ENCODE data around the gene MBD5. TPM values are rescaled to one million over a fixed set of nuclear protein-coding genes. Genes with fewer than 3 reads are reported as not detected.

The MBD5 gene
- total and polyA plus RNA-seq, 4 donors = 2.0 to 15.9 (median 9.5) TPM

DNA sequence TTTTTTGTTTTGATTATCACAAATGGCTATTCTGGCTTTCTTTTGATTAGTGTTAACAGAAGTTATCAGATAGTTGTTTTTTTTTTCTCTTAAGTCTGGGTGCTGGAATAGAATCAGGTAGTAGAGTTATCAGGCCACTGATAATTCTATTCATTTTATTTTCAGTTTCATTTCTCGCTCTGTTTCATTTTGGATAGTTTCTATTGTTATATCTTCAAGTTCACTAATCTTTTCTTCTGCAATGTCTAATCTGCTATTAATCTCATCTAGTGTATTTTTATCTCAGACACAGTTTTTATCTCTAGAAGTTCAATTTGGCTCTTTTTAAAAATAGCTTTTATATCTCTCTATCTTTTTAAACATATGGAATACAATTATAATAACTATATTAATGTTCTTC is 381.9 kb downstream of the MBD5 start:
- no peaks in the 10 kb centered on the region for H3K9me3 ChIP-seq (ENCODE audit: control insufficient read depth in 4 of 4, low read length in 3 of 4)
- H3K4me3 ChIP-seq (ENCODE audit: low read depth in 1 of 3, low read length in 3 of 3) = no peak overlapping the region
- no peaks in the 10 kb centered on the region for H3K36me3 ChIP-seq (ENCODE audit: control insufficient read depth in 4 of 4, insufficient read depth in 3 of 4, low read depth in 1 of 4, low read length in 3 of 4)
- DNase-seq (ENCODE audit: low spot score) = no peak
- no peak for TF ChIP-seq HNF4G (IDR thresholded peaks at IDR 0.05)
- TF ChIP-seq EGR1 (IDR thresholded peaks at IDR 0.05; ENCODE audit: low read depth in 2 of 2) = no peak
- TF ChIP-seq HNF4A (conservative IDR thresholded peaks at IDR 0.05) = no peak
- TF ChIP-seq CTCF (IDR thresholded peaks at IDR 0.05; ENCODE audit: low read depth, low read length, missing input control) = no peak
- no peak for TF ChIP-seq YY1 (IDR thresholded peaks at IDR 0.05)
- no peak for TF ChIP-seq RAD21 (IDR thresholded peaks at IDR 0.05)
- TF ChIP-seq, protein P1, sequence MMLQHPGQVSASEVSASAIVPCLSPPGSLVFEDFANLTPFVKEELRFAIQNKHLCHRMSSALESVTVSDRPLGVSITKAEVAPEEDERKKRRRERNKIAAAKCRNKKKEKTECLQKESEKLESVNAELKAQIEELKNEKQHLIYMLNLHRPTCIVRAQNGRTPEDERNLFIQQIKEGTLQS (IDR thresholded peaks at IDR 0.05) = no peak
- TF ChIP-seq RXRA (IDR thresholded peaks at IDR 0.05) = no peak
- TF ChIP-seq NR2F2 (IDR thresholded peaks at IDR 0.05) = no peak
- TF ChIP-seq, protein P2, sequence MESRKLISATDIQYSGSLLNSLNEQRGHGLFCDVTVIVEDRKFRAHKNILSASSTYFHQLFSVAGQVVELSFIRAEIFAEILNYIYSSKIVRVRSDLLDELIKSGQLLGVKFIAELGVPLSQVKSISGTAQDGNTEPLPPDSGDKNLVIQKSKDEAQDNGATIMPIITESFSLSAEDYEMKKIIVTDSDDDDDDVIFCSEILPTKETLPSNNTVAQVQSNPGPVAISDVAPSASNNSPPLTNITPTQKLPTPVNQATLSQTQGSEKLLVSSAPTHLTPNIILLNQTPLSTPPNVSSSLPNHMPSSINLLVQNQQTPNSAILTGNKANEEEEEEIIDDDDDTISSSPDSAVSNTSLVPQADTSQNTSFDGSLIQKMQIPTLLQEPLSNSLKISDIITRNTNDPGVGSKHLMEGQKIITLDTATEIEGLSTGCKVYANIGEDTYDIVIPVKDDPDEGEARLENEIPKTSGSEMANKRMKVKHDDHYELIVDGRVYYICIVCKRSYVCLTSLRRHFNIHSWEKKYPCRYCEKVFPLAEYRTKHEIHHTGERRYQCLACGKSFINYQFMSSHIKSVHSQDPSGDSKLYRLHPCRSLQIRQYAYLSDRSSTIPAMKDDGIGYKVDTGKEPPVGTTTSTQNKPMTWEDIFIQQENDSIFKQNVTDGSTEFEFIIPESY (IDR thresholded peaks at IDR 0.05) = no peak
- no peak for TF ChIP-seq GABPA (IDR thresholded peaks at IDR 0.05 in 1 of 2, conservative IDR thresholded peaks at IDR 0.05 in 1 of 2)
- no peak for TF ChIP-seq FOXA2 (IDR thresholded peaks at IDR 0.05)
- TF ChIP-seq FOXA1 (IDR thresholded peaks at IDR 0.05) = no peak
- TF ChIP-seq MAX (IDR thresholded peaks at IDR 0.05) = no peak
- no peak for TF ChIP-seq SP1 (IDR thresholded peaks at IDR 0.05)
- TF ChIP-seq TAF1 (conservative IDR thresholded peaks at IDR 0.05) = no peak
- TF ChIP-seq JUND (IDR thresholded peaks at IDR 0.05) = no peak
- TF ChIP-seq, protein P3, sequence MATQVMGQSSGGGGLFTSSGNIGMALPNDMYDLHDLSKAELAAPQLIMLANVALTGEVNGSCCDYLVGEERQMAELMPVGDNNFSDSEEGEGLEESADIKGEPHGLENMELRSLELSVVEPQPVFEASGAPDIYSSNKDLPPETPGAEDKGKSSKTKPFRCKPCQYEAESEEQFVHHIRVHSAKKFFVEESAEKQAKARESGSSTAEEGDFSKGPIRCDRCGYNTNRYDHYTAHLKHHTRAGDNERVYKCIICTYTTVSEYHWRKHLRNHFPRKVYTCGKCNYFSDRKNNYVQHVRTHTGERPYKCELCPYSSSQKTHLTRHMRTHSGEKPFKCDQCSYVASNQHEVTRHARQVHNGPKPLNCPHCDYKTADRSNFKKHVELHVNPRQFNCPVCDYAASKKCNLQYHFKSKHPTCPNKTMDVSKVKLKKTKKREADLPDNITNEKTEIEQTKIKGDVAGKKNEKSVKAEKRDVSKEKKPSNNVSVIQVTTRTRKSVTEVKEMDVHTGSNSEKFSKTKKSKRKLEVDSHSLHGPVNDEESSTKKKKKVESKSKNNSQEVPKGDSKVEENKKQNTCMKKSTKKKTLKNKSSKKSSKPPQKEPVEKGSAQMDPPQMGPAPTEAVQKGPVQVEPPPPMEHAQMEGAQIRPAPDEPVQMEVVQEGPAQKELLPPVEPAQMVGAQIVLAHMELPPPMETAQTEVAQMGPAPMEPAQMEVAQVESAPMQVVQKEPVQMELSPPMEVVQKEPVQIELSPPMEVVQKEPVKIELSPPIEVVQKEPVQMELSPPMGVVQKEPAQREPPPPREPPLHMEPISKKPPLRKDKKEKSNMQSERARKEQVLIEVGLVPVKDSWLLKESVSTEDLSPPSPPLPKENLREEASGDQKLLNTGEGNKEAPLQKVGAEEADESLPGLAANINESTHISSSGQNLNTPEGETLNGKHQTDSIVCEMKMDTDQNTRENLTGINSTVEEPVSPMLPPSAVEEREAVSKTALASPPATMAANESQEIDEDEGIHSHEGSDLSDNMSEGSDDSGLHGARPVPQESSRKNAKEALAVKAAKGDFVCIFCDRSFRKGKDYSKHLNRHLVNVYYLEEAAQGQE (IDR thresholded peaks at IDR 0.05) = no peak
- 97% methylated on average over 1 of the region's 1 CpG for WGBS
- H3K27ac ChIP-seq (ENCODE audit: low read depth in 1 of 2, low read length in 2 of 2) = no peak overlapping the region
- H3K4me1 ChIP-seq (ENCODE audit: control insufficient read depth in 4 of 4, insufficient read depth in 4 of 4, low read length in 3 of 4) = no peaks in the 10 kb centered on the region
- no peaks in the 10 kb centered on the region for H3K27me3 ChIP-seq (ENCODE audit: control insufficient read depth in 4 of 4, insufficient read depth in 4 of 4, low read length in 3 of 4)
- H3K9ac ChIP-seq (ENCODE audit: low read depth in 1 of 2, low read length in 2 of 2) = no peak overlapping the region

All from liver (tissue), 9 donors.